HFF-Myc (cell line): ENCODE data around the gene MCF2L2.
A peak's percentile ranks its signal among the peaks of the same experiment; 100 is the strongest.

Experiments
- DNase-seq: peaks from one replicate; pipeline ENCODE4 v3.0.0-alpha.2; 2011; ENCODE audit warnings: low read depth; ENCODE audit errors: extremely low read depth
- H3K4me3 ChIP-seq: replicated peaks from 2 replicates; pipeline ENCODE4 v1.5.1; 2011; ENCODE audit warnings: low read depth, mild to moderate bottlenecking, control low read depth, low read length
- TF ChIP-seq, protein P1 (sequence below): IDR thresholded peaks from 2 replicates; pipeline ENCODE4 v1.5.1; 2012; ENCODE audit warnings: mild to moderate bottlenecking, low read depth, low read length, control low read depth; ENCODE audit errors: missing control alignments

MCF2L2 gene

DNA sequence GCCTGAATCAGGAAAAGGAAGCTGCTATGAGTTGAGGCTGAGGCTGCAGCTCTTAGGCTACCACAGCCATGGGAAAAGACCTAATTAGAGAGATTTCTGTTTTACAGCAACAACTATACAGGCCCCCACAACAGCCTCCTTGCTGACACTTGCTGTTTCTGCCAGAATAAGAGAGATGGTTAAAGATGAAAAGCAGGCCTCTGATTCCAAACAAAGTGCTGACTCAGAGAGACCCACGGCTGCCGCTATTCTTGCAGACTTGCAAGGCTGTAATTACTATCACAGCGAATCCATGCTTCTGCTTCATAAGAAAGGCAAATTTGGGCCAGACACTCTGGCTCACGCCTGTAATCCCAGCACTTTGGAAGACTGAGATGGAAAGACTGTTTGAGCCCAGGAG is 41.8 kb downstream of the MCF2L2 start:
- H3K4me3 ChIP-seq, result no peak overlapping the region
- DNase-seq, result no peak
- TF ChIP-seq, protein P1, sequence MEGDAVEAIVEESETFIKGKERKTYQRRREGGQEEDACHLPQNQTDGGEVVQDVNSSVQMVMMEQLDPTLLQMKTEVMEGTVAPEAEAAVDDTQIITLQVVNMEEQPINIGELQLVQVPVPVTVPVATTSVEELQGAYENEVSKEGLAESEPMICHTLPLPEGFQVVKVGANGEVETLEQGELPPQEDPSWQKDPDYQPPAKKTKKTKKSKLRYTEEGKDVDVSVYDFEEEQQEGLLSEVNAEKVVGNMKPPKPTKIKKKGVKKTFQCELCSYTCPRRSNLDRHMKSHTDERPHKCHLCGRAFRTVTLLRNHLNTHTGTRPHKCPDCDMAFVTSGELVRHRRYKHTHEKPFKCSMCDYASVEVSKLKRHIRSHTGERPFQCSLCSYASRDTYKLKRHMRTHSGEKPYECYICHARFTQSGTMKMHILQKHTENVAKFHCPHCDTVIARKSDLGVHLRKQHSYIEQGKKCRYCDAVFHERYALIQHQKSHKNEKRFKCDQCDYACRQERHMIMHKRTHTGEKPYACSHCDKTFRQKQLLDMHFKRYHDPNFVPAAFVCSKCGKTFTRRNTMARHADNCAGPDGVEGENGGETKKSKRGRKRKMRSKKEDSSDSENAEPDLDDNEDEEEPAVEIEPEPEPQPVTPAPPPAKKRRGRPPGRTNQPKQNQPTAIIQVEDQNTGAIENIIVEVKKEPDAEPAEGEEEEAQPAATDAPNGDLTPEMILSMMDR, result no peak

DNA sequence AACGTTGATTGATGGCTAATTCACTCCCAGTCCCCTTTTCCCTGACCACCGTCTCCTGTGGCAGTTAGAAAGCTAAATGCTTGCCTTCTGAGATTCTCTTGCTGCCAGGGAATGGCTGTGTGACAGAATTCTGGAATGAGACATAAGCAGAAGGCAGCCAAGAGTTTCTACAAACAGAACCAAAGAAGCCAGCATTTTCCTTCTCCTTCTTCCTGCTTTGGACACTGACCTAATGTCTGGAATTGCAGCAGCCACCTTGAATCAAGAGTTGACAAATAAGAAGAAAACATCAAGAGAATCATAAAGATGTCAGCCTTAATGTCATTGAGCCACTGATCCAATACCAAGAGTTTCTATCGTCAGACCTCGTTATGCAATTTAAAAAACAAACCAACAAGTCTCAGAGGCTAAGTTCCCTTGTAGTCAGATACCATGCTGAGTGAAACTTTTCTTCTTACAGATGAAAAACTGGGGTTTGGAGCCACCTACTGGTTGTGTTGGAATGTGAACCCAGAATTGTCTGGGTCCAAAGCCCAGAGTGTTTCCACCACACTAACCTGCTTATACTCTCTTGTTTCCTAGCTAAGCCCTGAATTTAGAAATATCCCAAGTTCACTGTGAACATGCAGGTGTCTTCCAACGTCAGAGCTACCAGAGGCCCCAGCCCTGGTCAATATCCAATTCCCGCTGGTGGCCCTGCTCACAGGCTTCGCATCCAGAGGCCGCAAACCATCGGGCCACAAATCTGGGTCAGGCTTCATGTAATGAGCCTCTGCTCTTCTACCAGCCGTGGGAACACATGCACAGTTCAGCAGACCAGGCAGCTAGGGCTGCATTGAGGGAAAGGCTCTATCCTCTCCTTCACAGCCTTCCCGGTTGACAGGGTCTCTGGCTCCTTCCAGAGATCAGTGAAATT is 42.5 kb downstream of the MCF2L2 start:
- H3K4me3 ChIP-seq, result no peak overlapping the region
- peak; percentile 48 for DNase-seq
- TF ChIP-seq, protein P1, result peak; percentile 64

DNA sequence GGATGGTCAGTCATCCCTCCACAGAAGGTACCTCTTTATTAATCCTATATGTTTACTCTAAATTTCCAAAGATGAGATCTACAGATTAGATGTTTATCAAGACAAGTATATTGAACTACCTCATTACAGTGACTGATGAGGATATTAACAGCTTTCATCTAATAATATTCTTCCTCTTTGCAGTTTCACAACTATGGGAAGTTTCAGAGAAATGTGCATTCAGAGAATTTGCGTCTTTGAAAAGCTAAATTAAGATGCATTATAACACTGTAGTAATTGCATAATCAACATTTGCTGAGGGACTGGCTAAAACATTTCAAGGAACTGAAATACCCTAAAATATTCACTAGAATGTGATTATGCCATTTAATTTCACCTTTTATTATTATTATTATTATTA is 46.7 kb downstream of the MCF2L2 start:
- no peak overlapping the region for H3K4me3 ChIP-seq
- TF ChIP-seq, protein P1, result no peak
- no peak for DNase-seq

DNA sequence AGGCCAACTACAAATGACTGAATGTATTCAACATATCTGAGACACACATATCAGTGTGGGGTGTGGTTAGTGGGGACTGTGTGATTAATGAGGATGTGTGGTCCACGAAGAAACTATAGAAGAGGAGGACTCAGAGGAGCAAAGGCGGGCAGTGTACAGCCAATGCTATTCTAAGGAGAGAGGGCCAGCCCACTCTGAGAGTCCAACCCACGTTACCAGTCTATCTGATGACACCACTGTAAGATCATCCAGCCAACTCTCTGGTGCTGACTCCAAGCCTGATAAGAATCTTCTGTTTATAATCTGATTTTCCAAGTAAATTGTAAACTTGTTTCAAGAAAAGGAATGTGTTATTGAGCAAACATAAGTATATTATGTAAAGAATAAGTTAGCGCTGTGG is 47.2 kb downstream of the MCF2L2 start:
- TF ChIP-seq, protein P1, result no peak
- no peak for DNase-seq
- H3K4me3 ChIP-seq, result no peak overlapping the region

DNA sequence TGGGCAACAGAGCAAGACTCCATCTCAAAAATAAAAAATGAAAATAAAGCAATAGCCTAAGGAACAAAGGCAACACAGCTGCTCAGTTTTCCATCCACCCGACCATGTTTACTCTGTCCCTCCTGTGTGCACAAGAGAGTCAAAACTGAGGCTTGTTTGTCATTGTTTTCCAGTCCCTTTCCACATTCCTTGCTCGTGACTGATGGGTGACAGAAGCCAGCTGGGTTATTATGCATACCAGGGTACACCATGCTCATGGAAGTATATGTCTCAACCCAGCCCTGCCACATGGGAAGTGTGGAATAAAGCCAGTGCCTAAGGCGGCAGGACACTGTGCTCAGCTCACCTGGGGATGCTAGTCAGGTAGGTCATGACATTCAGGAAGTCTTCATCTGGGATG is 49.5 kb downstream of the MCF2L2 start:
- no peak for DNase-seq
- TF ChIP-seq, protein P1, result no peak

DNA sequence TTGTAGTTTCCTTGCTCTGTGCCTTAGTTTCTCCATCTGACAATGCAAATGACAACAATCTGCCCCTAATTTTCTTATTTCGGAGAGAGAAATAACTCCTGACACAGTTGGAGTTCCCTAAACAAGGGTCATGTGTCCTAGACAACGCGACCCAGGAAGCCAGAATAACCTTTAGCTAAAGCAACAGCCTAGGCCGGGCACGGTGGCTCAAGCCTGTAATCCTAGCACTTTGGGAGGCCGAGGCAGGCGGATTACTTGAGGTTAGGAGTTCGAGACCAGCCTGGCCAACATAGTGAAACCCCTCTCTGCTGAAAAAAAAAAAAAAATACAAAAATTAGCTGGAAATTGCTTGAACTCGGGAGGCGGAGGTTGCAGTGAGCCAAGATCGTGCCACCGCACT is 49.9 kb downstream of the MCF2L2 start:
- TF ChIP-seq, protein P1, result no peak
- no peak overlapping the region for H3K4me3 ChIP-seq
- DNase-seq, result no peak

More for the DNA sequence above, 49.5 kb downstream of the MCF2L2 start:
- H3K4me3 ChIP-seq, result no peak overlapping the region
